Gastroesophageal sphincter (tissue), 4 donors: ENCODE results near the gene SERPINA4. TPM values are rescaled to one million over a fixed set of nuclear protein-coding genes. Genes with fewer than 3 reads are reported as not detected.
A peak's percentile ranks its signal among the peaks of the same experiment; 100 is the strongest.

Experiments
- ATAC-seq: fragments of 150-250 bp; one replicate; pipeline ENCODE4 v1.9.1; 2016; ENCODE audit warnings: mild to moderate bottlenecking, moderate library complexity
- H3K27ac ChIP-seq, 4 donors: fragments of 200-600 bp; sonication (generic) in 3 of 4; 1 replicate in 3 of 4; 2 replicates in 1 of 4; pipeline ENCODE4 v1.5.1; 2016 to 2019
- H3K27me3 ChIP-seq: fragments of 200-600 bp; sonication (generic); one replicate; pipeline ENCODE4 v1.5.1; 2019
- H3K36me3 ChIP-seq, 2 donors: fragments of 200-600 bp; sonication (generic); one replicate each; pipeline ENCODE4 v1.5.1; 2019; ENCODE audit warnings: control low read depth in 1 of 2
- H3K4me1 ChIP-seq, 3 donors: fragments of 200-600 bp; sonication (generic); 1 replicate in 2 of 3; 2 replicates in 1 of 3; pipeline ENCODE4 v1.5.1; 2016 to 2019; ENCODE audit warnings: control low read depth in 2 of 3
- H3K4me3 ChIP-seq, 2 donors: fragments of 200-600 bp; sonication (generic); one replicate each; pipeline ENCODE4 v1.5.1; 2019; ENCODE audit warnings: mild to moderate bottlenecking in 1 of 2, moderate library complexity in 1 of 2
- H3K9me3 ChIP-seq, 3 donors: fragments of 200-600 bp; sonication (generic); one replicate each; pipeline ENCODE4 v1.5.1; 2017 to 2019; ENCODE audit warnings: control low read depth in 2 of 3
- CTCF ChIP-seq, 4 experiments: fragments of 200-600 bp in 2 of 4; fragments of 450-650 bp in 2 of 4; sonication (generic) in 1 of 4; IDR thresholded peaks; one replicate each; pipeline ENCODE4 v1.5.1; 2017 to 2019; ENCODE audit warnings: antibody characterized with exemption in 4 of 4, mild to moderate bottlenecking in 2 of 4, moderate library complexity in 2 of 4
- EP300 ChIP-seq: sonication (generic); formaldehyde crosslinking; IDR thresholded peaks from one replicate; pipeline ENCODE4 v1.6.1; 2017; ENCODE audit warnings: antibody characterized with exemption, mild to moderate bottlenecking
- POLR2A ChIP-seq, 2 donors: fragments of 450-650 bp; IDR thresholded peaks; one replicate each; pipeline ENCODE4 v1.6.1; 2017; ENCODE audit warnings: antibody characterized with exemption in 2 of 2, mild to moderate bottlenecking in 2 of 2, moderate library complexity in 1 of 2
- POLR2AphosphoS5 ChIP-seq: sonication (generic); formaldehyde crosslinking; IDR thresholded peaks from one replicate; pipeline ENCODE4 v1.6.1; 2017; ENCODE audit warnings: antibody characterized with exemption
- WGBS, 2 donors: methylation state at CpG; one replicate each; pipeline ENCODE4 v1.1.5; 2018; ENCODE audit warnings: low coverage in 1 of 2; 5-methylcytosine and 5-hydroxymethylcytosine counted together
- total RNA-seq, 4 donors: library from RNA; depleted of rRNA; stranded (reverse); fragments of >200 nt; gene quantifications; one replicate each; pipeline ENCODE4 v1.1.0, GENCODE V29; 2016

The SERPINA4 gene
- total RNA-seq, 4 donors from 2014 or later, result not detected

GRCh38 chr14:94547151-94547680 is 14.0 kb upstream of the SERPINA4 start:
- Histone ChIP-seq H3K27ac (no peak overlapping the region), H3K27me3 (peaks cover 53% of the 10 kb centered on the region), H3K9me3 (peaks cover 0 to 10% (median 0%) of the 10 kb centered on the region in 3 donors), H3K4me3 (no peak overlapping the region), H3K36me3 (no peaks in the 10 kb centered on the region), H3K4me1 (no peaks in the 10 kb centered on the region)
- 79 to 91% methylated on average over 2 to 6 of the region's 8 CpGs for WGBS, 2 donors
- TF ChIP-seq POLR2AphosphoS5 (no peak), CTCF (IDR thresholded peaks at IDR 0.05) (no peak), POLR2A (IDR thresholded peaks at IDR 0.05) (no peak), EP300 (no peak)
- no peak for ATAC-seq

GRCh38 chr14:94547726-94548125 is 13.5 kb upstream of the SERPINA4 start:
- H3K9me3 ChIP-seq, result peaks cover 0 to 10% (median 0%) of the 10 kb centered on the region in 3 donors
- H3K27ac ChIP-seq, result no peak overlapping the region
- no peaks in the 10 kb centered on the region for H3K4me1 ChIP-seq
- no peaks in the 10 kb centered on the region for H3K36me3 ChIP-seq
- no peak overlapping the region for H3K4me3 ChIP-seq
- no peak for ATAC-seq
- WGBS, 2 donors, result 30 to 100% methylated on average over 1 to 2 of the region's 4 CpGs
- no peak for TF ChIP-seq POLR2A (IDR thresholded peaks at IDR 0.05)
- TF ChIP-seq CTCF (IDR thresholded peaks at IDR 0.05), result no peak
- no peak for TF ChIP-seq POLR2AphosphoS5
- no peak for TF ChIP-seq EP300
- H3K27me3 ChIP-seq, result peaks cover 48% of the 10 kb centered on the region

GRCh38 chr14:94548131-94548998 is 12.9 kb upstream of the SERPINA4 start:
- no peak for ATAC-seq

GRCh38 chr14:94548999-94549985 is 11.9 kb upstream of the SERPINA4 start:
- Histone ChIP-seq H3K4me3 (no peak overlapping the region), H3K36me3 (no peaks in the 10 kb centered on the region), H3K9me3 (peaks cover 0 to 24% (median 0%) of the 10 kb centered on the region in 3 donors), H3K4me1 (no peaks in the 10 kb centered on the region), H3K27ac (no peak overlapping the region), H3K27me3 (peaks cover 38% of the 10 kb centered on the region)
- TF ChIP-seq POLR2AphosphoS5, result no peak
- no peak for TF ChIP-seq EP300
- peak in 3 of 4 experiments; percentile 65 to 83 (median 72) for TF ChIP-seq CTCF (IDR thresholded peaks at IDR 0.05)
- no peak for TF ChIP-seq POLR2A (IDR thresholded peaks at IDR 0.05)
- WGBS, 2 donors, result 33 to 38% methylated on average over 4 to 5 of the region's 24 CpGs
- ATAC-seq, result peak; percentile 62

More at GRCh38 chr14:94548131-94548998, 12.9 kb upstream of the SERPINA4 start:
- H3K27ac ChIP-seq, result no peak overlapping the region
- 80 to 91% methylated on average over 10 to 11 of the region's 14 CpGs for WGBS, 2 donors
- H3K9me3 ChIP-seq, result peaks cover 0 to 15% (median 0%) of the 10 kb centered on the region in 3 donors
- TF ChIP-seq POLR2A (IDR thresholded peaks at IDR 0.05), result no peak
- TF ChIP-seq CTCF (IDR thresholded peaks at IDR 0.05), result no peak
- TF ChIP-seq EP300, result no peak
- no peak for TF ChIP-seq POLR2AphosphoS5
- H3K4me1 ChIP-seq, result no peaks in the 10 kb centered on the region
- H3K27me3 ChIP-seq, result peaks cover 44% of the 10 kb centered on the region
- H3K36me3 ChIP-seq, result no peaks in the 10 kb centered on the region
- H3K4me3 ChIP-seq, result no peak overlapping the region
